Left lobe of liver (tissue), 2 donors: Measurements from ENCODE around the gene NT5DC3. TPM values are rescaled to one million over a fixed set of nuclear protein-coding genes. Genes with fewer than 3 reads are reported as not detected.
A peak's percentile ranks its signal among the peaks of the same experiment; 100 is the strongest.

ENCODE experiments used
- ATAC-seq: fragments of 200-7000 bp; cut with Tn5 transposase; one replicate; pipeline ENCODE4 v1.9.1; 2020; ENCODE audit warnings: mild to moderate bottlenecking, moderate library complexity
- DNase-seq: peaks from one replicate; pipeline ENCODE4 v3.0.0-alpha.2; 2020; ENCODE audit warnings: low spot score
- total RNA-seq: library from RNA; stranded (reverse); gene quantifications from one replicate; pipeline ENCODE4 v1.2.1, GENCODE V29; 2021
- donor health status: DM: no; HTN: no; CAD: no; lungs with moderate emphysema.
- donor health status: DM: no; HTN: yes; CAD: no.

The NT5DC3 gene
- total RNA-seq, result 9.3 TPM

DNA sequence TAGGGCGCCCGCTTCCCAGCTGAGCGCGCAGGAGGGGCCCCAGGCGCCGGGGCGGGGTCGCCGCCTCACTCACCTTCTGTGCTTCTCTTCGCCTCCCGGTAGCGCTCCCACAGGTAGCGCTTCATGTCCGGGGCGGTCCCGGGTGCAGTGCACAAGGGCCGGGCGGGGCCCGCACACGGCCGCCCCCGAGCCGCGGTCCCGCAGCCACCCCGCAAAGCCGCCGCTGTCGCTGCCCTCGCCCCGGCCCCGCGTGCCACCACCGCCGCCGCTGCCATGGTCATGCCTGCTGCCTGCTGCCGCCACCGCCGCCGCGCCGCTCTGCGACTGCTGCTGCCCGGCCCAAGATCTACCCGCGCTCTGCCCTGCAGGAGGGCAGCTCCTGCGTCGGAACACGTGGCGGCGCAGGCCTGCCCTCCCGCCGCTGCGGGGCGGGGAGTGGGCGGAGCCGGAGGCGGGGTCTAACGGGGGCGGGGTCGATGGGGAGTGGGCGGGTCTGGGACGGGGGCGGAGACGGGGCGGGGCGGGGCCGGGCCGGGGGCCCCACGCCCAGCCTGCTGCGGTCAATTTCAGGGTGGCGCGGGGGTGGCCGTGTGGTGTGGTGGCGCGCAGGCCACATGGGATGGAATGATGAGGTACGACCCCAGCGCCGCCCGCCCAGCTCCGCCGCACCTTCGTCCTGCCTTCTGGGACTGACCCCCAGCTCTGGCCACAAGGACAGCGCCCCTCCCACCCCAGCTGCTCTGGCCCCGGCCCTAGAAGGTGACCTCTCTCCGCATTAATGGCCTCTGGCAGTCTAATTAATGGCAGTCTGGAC, at the start of gene NT5DC3:
TSS of gene NT5DC3 (minus strand) at position 359 of the 814 bp plus-strand sequence. CDS start at position 281, 78 bp downstream.
- ATAC-seq (peak; percentile 83), DNase-seq (peak; percentile 91)

DNA sequence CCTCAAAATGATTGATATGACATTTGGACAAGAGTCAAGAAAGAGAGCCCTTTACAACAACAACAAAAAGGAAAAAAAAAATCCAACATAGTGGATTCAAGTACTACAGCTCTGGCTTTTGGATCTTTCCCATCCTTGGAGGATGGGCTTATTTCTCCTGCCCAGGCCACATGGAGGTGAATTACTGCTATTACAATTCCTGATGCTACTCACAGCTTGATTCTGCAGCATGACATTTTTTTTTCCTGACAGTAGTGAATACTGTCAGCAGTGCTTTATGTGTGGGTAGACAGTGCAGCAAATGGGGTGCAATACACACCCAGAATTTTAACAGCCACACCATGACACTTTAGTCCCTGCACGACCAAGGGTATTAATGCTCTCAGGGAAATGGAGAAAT, 46.7 kb upstream of the NT5DC3 start:
- ATAC-seq (no peak), DNase-seq (no peak)

DNA sequence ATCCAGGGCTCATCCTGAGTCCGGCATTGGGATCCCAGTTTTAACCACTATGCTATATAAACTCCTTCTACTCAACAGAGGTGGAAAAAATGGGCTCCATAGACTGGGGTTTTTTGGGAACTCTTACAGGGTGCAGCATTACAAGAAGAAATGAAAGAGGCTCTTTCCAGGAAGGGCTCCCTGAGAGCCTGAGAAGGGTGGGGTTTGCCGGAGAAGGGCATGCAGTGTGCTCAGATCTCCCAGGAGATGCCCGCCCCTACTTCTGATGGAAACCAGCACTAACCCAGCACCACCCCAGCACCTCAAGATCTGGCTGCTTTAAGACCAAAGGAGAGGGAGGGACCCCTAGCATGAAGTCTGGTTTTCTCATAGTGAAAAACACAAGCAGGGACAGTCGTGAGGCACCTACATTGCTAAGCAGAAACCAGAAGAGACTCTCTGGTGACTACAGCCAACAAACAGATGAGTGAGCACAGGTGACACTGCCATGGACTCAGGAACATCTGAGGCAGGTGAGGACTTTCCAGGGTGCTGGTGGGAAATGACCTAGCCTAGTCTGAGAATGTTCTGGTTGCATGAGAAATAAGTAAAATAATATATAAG, 45.3 kb upstream of the NT5DC3 start:
- ATAC-seq (no peak), DNase-seq (no peak)

DNA sequence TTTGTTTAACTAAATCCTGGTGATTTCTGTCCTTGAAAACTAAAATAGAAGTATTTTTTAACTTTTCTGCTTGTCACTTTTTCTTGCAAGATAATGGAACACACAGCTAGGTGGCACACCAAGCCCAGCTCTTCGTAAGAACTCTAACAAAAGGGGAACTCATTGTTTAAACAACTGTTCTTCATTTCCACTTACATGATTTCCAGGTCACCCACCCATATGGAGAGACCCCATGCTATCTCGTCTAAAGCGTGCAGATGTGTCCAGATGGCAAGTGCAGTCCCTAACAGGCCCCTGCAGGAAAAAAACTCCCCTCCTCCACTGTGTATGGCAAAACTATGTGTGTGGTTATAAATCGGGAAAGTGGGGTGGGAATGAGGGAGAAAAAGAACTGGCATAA, 43.3 kb upstream of the NT5DC3 start:
- ATAC-seq, result peak; percentile 47

DNA sequence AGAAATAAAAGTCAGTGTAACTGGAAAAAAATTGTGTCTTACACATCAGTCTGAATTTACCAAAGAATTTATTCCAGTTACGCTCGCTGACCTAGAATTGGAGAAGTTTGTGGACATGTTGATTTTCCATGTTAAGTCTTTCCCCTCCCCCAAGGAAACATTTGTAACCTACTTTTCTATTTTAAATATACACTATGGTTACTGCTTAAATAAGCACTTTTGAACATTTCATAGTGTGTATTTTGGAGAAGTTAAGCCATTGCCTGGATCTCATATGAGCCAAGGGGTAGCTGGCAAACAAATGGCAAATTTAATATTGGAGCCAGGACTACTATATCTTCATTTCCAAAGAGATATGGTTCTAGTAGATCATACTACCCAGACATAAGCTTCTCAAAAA, 42.9 kb upstream of the NT5DC3 start:
- no peak for DNase-seq
- ATAC-seq, result no peak

More for the DNA sequence above, 43.3 kb upstream of the NT5DC3 start:
- DNase-seq, result no peak

DNA sequence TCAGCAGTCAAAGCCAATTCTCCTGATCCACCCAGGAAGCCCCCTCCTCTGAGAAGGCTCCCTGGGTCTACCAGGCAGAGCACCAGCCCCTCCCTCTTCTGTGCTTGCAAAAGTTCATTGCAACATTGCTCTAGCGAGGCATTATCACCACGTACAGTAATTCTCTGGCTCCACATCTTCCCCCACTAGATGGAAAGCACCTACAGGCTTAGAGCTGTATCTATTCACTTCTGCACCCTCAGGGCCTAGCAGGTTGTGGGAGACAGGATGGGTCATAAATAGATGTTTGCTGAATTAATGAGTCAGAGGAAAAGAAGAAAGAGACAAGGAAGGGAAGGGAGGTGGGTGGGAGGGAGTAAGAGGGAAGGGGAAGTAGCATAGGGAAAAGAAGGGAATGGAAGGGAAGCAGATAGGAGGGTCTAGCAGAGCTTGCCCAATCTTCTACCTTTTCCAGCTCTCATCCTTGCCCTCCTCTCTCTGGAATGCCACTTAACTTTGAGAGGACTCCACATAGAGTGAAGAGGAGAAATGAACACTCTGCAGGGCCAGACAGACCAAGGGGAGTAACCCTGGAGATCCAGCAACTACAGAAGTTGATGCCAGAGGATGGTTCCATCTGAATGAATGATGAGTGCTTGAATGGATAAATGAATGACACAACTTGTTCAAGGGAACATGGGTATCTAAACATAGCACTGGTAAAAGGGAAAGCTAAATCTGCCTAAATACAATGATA, 42.0 kb upstream of the NT5DC3 start:
- DNase-seq (no peak), ATAC-seq (no peak)

DNA sequence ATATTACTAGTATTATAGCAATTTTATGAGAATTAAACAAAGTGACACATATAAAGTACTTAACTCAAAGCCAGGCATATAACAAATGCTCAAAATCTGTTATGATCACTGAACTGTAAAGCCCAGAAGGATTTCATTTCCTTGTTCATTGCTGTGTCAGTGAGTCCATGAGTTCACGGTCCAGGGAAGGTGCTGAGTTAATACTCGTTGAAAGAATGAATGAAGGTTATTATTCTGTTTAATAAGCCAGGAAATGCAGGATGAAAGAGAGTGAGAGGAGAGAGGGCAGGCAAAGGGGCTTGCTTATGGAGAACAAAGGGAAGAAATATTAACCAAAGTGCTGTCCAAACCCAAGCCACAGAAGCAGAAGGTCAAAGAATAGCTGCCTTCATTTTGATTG, 40.2 kb upstream of the NT5DC3 start:
- ATAC-seq (no peak), DNase-seq (no peak)

DNA sequence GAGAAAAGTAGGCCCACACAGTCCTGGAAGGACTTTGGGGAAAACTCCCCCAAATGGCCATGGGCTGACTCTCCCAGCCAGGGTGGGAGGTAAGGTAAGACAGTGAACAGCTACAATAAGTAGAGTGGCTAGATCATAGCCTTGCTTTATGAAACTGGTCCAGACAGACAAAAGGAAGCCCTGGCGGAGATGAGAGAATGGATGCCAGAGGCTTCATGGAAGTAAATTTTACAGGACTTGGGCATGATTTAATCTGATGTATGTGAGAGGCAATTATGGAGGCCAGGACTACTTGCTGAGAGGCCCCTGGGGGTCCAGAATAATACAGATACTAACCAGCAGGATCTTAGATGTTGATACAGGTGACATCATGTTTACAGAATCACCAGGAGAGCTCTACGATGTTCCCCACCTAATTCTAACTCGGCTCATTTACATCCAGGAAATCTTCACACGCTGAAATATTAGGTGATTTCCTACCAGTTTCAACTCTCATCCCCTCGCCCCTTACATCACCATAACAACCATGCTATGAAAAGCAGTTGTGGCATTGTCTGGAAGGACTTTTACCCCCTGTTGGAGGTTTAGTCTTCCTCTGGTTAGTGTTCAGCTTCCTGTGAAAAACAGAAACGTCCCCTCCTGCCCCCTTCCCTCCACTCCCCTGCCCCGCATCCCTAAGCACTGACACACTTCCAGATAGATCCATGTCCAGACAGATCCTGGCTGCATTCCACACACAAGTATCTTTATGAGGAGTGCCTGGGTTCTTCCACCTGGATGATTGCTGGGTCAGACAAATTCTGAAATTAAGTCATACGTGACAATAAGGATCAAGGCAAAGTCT, 39.5 kb upstream of the NT5DC3 start:
- DNase-seq, result no peak

DNA sequence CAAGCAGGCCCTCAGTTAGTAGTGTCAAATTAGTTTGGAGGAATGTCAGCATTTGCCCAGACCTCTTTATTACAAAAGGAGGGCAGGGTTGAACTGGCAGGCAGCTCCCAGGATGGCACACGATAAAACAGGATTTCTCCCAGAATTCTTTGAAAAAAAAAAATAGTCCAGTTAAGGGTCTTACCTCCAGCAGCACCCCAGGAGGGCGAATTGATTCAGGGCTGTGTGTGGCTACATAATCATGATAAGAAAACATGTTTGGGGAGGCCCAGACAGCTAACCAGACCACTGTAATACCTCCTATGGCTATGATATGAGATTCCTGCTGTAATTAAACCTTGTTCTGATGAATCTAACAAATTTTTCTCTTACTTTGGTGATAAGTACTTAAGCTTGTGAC, 38.8 kb upstream of the NT5DC3 start:
- DNase-seq (no peak), ATAC-seq (no peak)

More for the DNA sequence above, 39.5 kb upstream of the NT5DC3 start:
- no peak for ATAC-seq

DNA sequence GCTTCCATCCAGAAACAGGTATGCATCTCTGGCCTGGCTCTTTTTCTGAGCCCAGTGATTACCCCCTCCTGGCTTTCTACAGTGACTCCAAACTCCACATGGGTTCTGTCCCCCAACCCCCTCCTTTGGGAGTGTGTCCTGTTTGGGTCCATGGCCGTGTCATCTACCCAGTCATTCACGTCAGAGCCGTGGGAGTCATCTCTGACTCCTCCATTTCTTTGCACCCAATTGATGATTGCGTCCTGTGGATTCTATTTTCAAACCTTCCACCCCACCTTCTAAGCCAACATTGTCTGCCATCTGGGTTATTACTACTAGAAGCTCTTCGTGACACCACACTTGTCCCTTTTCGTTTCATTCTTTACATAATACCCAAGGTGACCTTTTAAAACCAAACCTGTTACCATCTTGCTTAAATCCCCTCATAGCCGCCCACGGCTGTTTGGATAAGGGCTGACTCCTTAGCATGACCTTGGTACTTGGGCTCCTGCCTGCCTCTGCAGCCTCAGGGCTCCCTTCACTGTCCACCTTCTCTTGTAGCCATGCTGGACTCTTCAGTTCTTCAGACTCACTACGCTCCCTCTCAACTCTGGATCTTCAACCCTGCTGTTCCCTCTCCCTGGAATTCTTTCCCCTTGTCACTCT, 38.1 kb upstream of the NT5DC3 start:
- ATAC-seq (no peak), DNase-seq (no peak)

DNA sequence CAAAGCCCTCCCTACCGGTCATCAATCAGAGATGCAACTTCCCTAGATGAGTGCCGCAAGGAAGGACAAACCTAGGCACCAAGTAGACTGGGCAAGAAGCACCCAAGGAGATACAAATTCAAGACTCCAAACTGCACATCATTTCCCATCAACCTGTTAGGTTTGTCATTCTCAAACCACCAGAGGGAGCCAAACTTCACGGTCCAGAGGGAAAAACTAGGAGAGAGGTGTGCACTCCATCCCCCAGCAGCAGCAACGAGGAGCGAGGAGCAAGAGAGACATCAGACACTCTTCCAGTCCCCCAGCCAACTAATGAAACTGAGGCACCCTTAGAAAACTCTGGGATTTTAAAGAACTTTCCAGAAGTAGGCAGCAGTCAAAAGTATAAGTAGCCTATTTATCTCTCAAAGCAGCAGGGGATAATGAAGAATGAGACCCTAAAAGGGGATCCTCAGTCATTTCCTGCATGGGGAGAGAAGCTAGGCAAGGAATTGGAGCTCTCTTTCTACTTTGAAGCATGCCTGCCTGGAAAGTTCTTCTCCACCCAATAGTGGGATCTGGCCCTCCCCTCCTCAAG, 37.0 kb upstream of the NT5DC3 start:
- DNase-seq (peak; percentile 58), ATAC-seq (peak; percentile 97)

DNA sequence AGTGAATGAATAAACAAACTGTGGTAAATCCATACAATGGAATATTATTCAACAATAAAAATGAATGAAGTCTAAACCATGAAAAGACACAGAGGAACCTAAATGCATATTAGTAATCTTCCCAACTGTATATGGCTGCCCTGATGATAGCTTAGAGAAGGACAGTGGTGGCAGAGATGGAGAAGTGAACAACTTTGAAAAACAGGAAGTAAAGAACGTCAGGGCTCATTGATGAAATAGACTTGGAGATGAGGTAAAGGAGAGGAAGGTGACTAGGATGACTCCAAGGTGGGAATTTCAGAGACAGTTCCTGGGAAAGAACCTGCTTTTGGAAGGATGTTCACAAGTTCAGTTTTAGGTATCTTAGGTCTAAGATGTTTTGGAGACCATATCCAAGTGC, 36.3 kb upstream of the NT5DC3 start:
- DNase-seq, result no peak
- no peak for ATAC-seq

DNA sequence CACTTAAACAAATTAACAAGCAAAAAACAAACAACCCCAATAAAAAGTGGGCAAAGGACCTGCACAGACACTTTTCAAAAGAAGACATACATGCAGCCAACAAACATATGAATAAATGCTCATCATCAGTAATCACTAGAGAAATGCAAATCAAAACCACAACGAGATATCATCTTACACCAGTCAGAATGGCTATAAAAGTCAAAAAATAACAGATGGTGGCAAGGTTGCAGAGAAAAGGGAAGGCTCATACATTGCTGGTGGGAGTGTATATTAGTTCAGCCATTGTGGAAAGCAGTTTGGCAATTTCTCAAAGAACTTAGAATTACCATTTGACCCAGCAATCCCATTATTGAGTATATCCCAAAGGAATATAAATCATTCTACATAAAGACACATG, 34.6 kb upstream of the NT5DC3 start:
- no peak for ATAC-seq
- DNase-seq, result no peak

DNA sequence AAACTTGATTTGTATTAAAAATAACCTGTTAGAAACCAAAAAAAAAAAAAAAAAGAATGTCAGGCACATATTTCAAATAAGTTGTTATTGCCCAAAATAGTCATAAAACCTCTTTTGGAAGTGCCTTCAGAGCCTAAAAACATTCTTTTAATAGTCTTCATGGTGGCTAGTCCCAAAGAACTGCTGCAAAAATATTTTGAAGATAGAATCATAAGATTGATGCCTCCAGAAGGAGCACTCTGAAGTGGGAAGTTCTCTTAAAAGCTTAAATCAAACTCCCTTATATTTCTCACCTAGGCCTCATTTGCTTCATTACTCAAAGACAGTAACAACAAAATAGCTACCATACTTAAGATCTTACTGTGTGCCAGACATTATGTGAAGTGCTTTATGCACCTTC, 27.2 kb upstream of the NT5DC3 start:
- no peak for ATAC-seq
- no peak for DNase-seq

DNA sequence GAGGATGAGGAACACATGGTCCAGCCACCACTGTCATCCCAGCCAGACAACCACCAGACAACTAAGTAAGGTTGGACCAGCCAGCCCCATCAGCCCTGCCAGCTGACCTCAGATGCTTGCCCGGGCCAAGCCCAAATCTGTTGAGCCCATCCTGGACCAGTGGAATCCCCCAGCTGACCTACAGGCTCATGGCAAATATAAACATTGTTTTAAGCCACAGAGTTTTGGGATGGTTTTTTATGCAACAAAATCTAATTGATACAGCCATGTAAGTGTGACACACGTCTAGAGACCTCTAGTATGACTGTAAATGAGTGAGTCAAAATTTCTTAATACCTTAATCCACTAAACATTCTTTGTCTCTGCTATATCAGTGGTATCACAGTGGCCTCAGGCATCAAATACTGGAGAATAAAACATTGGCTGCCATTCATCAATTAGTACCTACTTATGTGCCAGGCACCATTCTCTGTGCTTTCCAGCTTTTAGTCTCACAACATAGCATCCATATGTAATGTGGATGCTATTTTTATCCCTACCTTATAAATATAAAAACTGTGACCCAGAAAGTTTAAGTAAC, 24.2 kb upstream of the NT5DC3 start:
- ATAC-seq (no peak), DNase-seq (no peak)

DNA sequence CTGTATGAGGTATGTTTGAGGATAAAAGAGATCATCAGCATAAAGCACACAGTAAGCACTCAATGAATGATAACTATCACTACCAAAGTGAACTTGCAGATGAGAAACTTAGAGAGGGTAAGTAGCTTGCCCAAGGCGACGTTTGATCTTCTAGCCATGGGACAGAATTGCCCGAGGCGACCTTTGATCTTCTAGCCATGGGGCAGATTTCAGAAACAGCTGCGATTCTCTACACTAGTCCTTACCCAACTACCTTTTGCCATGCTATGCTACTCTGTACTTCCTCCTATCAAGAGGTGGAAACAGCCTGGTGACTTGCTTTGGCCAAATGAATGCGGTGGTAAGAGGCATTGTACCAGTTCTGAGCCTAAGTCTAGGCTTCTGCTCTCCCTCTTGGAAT, 23.7 kb upstream of the NT5DC3 start:
- DNase-seq (no peak), ATAC-seq (peak; percentile 79)

DNA sequence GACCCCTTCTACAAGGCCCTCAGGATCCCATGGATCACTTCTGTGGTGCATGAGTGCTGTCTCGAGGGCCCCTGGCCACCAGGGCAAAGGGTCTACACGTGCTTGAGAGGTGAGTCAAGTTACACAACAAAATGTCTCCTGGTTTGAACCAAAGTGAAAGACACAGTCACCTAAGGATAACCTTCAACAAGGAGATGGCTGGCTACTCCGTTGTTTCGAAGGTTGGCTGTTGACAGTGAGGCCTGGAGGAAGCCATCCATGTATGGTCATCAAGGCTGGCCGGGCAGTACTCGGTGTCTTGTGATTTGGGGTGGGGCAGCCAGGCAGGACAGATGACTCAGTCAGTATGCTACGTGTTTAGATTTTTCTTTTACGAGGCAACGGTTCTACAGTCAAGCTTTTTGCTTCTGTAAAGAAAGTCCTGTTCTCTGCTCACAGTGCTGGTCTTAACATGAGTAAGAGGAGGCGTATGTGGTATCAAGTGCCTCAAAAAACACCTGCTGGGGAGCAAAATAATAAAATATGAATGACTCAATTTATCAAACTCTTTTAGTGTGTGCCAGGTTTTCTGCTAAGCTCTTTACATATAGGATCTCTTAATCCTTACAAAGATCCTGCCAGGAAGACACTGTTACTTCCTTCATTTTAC, 18.0 kb upstream of the NT5DC3 start:
- ATAC-seq, result no peak

DNA sequence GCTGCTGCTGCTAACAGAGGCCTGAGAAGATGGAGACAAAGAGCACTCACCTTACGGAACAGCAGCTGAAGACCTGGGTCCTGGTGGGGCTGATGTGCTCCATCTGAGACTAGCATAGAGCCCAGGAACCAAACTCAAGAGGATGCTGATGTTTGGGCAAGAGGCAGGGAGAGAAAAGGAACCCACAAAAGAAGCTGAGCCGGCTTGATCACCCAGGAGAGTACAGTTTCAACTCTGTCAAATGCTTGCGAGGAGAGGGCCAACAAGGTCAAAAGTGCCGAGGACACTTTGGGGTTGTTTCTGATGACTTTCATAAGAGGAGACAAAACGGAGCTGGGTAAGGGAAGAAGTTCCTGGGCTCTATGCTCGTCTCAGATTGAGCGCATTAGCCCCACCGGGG, 17.3 kb upstream of the NT5DC3 start:
- DNase-seq, result no peak

More for the DNA sequence above, 18.0 kb upstream of the NT5DC3 start:
- DNase-seq, result no peak

DNA sequence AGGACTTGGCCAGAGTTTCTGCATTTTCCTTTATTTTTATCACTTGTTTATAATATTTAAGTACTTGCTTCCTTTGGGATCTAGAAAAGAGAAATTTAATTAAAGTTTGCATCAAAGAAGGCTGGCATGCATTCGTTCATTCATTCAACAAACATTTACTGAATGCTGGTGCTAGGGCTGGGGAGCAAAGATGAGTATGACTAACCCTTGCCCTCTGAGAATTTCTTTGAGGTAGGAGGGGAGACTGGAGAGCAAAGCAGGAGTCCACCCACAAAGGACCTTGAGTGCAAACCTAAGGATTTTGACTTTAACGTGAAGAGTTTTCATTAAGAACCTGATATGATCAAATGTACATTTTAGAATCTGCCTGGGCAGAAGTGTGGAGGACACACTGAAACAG, 16.1 kb upstream of the NT5DC3 start:
- ATAC-seq (no peak), DNase-seq (no peak)

More for the DNA sequence above, 17.3 kb upstream of the NT5DC3 start:
- no peak for ATAC-seq
